WTC11 (cell line): ENCODE measurements around the gene PRR15L.

Experiments used
- CTCF ChIP-seq: fragments of 200-600 bp; IDR thresholded peaks from 2 replicates; pipeline ENCODE4 v1.8.0; 2022; ENCODE audit warnings: antibody characterized with exemption
- SMAD4 ChIP-seq: sonication (generic); formaldehyde crosslinking; IDR thresholded peaks from 2 replicates; pipeline ENCODE4 v1.8.0; 2022; ENCODE audit warnings: mild to moderate bottlenecking, missing genetic modification reagents

- TF ChIP-seq CTCF (no peak), SMAD4 (no peak)
Measured at GRCh38 chr17:47983492-47984223, 26.0 kb upstream of the PRR15L start.
